ENCODE measurements around the gene TRAPPC11. TPM values are rescaled to one million over a fixed set of nuclear protein-coding genes. Genes with fewer than 3 reads are reported as not detected.

The TRAPPC11 gene
- total RNA-seq, 1 donor from 2014 or later, result 38.2 TPM

- Mint-ChIP-seq H3K27ac (ENCODE audit: unreplicated experiment) (no peak overlapping the region), H3K4me1 (no peaks in the 10 kb centered on the region), H3K36me3 (ENCODE audit: low read depth) (no peaks in the 10 kb centered on the region), H3K9me3 (no peaks in the 10 kb centered on the region), H3K4me3 (no peak overlapping the region), H3K27me3 (ENCODE audit: low read depth) (no peaks in the 10 kb centered on the region)
- DNase-seq (ENCODE audit: low read depth, low spot score), result no peak
- no peak for TF ChIP-seq CTCF (conservative IDR thresholded peaks at IDR 0.05)
These were observed 69.9 kb downstream of the TRAPPC11 start for GRCh38 chr4:183729069-183729406.

GRCh38 chr4:183729430-183730328 lies 70.6 kb downstream of the TRAPPC11 start:
- H3K9me3 Mint-ChIP-seq, result no peaks in the 10 kb centered on the region
- H3K27ac Mint-ChIP-seq (ENCODE audit: unreplicated experiment), result peak overlapping the region; percentile 3
- H3K27me3 Mint-ChIP-seq (ENCODE audit: low read depth), result no peaks in the 10 kb centered on the region
- no peak for DNase-seq (ENCODE audit: low read depth, low spot score)
- no peak overlapping the region for H3K4me3 Mint-ChIP-seq
- no peaks in the 10 kb centered on the region for H3K4me1 Mint-ChIP-seq
- TF ChIP-seq CTCF (conservative IDR thresholded peaks at IDR 0.05), result no peak
- H3K36me3 Mint-ChIP-seq (ENCODE audit: low read depth), result no peaks in the 10 kb centered on the region

- DNase-seq (ENCODE audit: low read depth, low spot score), result no peak
- Mint-ChIP-seq H3K27me3 (ENCODE audit: low read depth) (no peaks in the 10 kb centered on the region), H3K27ac (ENCODE audit: unreplicated experiment) (no peak overlapping the region), H3K9me3 (no peaks in the 10 kb centered on the region), H3K4me3 (no peak overlapping the region), H3K4me1 (no peaks in the 10 kb centered on the region), H3K36me3 (ENCODE audit: low read depth) (no peaks in the 10 kb centered on the region)
- TF ChIP-seq CTCF (conservative IDR thresholded peaks at IDR 0.05), result no peak
These were observed 73.2 kb downstream of the TRAPPC11 start for GRCh38 chr4:183732296-183732695.

- Mint-ChIP-seq H3K36me3 (ENCODE audit: low read depth) (no peaks in the 10 kb centered on the region), H3K27me3 (ENCODE audit: low read depth) (no peaks in the 10 kb centered on the region), H3K4me3 (no peak overlapping the region), H3K9me3 (no peaks in the 10 kb centered on the region), H3K27ac (ENCODE audit: unreplicated experiment) (no peak overlapping the region), H3K4me1 (peaks cover 3% of the 10 kb centered on the region)
- TF ChIP-seq CTCF (conservative IDR thresholded peaks at IDR 0.05), result no peak
- DNase-seq (ENCODE audit: low read depth, low spot score), result no peak
These were observed 74.1 kb downstream of the TRAPPC11 start for GRCh38 chr4:183733181-183733580.

- no peaks in the 10 kb centered on the region for H3K27me3 Mint-ChIP-seq (ENCODE audit: low read depth)
- H3K27ac Mint-ChIP-seq (ENCODE audit: unreplicated experiment), result no peak overlapping the region
- H3K4me1 Mint-ChIP-seq, result peaks cover 5% of the 10 kb centered on the region
- no peak for TF ChIP-seq CTCF (conservative IDR thresholded peaks at IDR 0.05)
- no peak for DNase-seq (ENCODE audit: low read depth, low spot score)
- H3K9me3 Mint-ChIP-seq, result no peaks in the 10 kb centered on the region
- no peak overlapping the region for H3K4me3 Mint-ChIP-seq
- no peaks in the 10 kb centered on the region for H3K36me3 Mint-ChIP-seq (ENCODE audit: low read depth)
These were observed 79.1 kb downstream of the TRAPPC11 start for GRCh38 chr4:183738081-183738673.
